HepG2 (cell line): Measurements from ENCODE around the gene HCFC2. TPM values are rescaled to one million over a fixed set of nuclear protein-coding genes. Genes with fewer than 3 reads are reported as not detected.

Experiments used
- CEBPG ChIP-seq: IDR thresholded peaks from 2 replicates; pipeline ENCODE4 v1.6.1; 2016
- HNF1A ChIP-seq, 2 experiments: sonication (generic) in 1 of 2; formaldehyde crosslinking in 1 of 2; IDR thresholded peaks; 2 replicates each; pipeline versions ENCODE4 v1.4.0 to v1.6.1; 2016 to 2020; ENCODE audit warnings: borderline replicate concordance in 1 of 2, low read depth in 1 of 2, mild to moderate bottlenecking in 1 of 2, missing genetic modification reagents in 1 of 2
- HOXA5 ChIP-seq: sonication (generic); formaldehyde crosslinking; IDR thresholded peaks from 2 replicates; pipeline ENCODE4 v1.4.0; 2020; ENCODE audit warnings: missing genetic modification reagents
- NFRKB ChIP-seq: fragments of 450-650 bp; IDR thresholded peaks from 2 replicates; pipeline ENCODE4 v1.6.1; 2017
- PRDM15 ChIP-seq: sonication (generic); formaldehyde crosslinking; IDR thresholded peaks from 2 replicates; pipeline ENCODE4 v1.4.0; 2020; ENCODE audit warnings: missing genetic modification reagents
- PRMT3 ChIP-seq: sonication (generic); formaldehyde crosslinking; IDR thresholded peaks from 2 replicates; pipeline ENCODE4 v1.8.1; 2022; ENCODE audit warnings: low read depth, mild to moderate bottlenecking, moderate library complexity, missing genetic modification reagents, borderline replicate concordance
- RARA ChIP-seq: IDR thresholded peaks from 2 replicates; pipeline ENCODE4 v1.6.1; 2016; ENCODE audit warnings: missing genetic modification reagents, missing compliant biosample characterization
- RBM22 ChIP-seq: fragments of 200-400 bp; formaldehyde crosslinking; optimal IDR thresholded peaks from 2 replicates; pipeline ENCODE3; 2017; ENCODE audit warnings: mild to moderate bottlenecking, low read length, moderate library complexity
- SALL2 ChIP-seq: sonication (generic); formaldehyde crosslinking; IDR thresholded peaks from 2 replicates; pipeline ENCODE4 v1.8.1; 2023; ENCODE audit warnings: mild to moderate bottlenecking, missing genetic modification reagents, inconsistent platforms
- TCF12 ChIP-seq, 2 experiments: fragments of 450-650 bp in 1 of 2; sonication (generic) in 1 of 2; formaldehyde crosslinking in 1 of 2; IDR thresholded peaks; 2 replicates each; pipeline versions ENCODE4 v1.6.1 to v1.8.0; 2017 to 2022; ENCODE audit warnings: antibody characterized with exemption in 1 of 2, mild to moderate bottlenecking in 1 of 2, missing genetic modification reagents in 1 of 2, moderate library complexity in 1 of 2
- THAP8 ChIP-seq: sonication (generic); formaldehyde crosslinking; IDR thresholded peaks from 2 replicates; pipeline ENCODE4 v1.5.1; 2020; ENCODE audit warnings: missing genetic modification reagents, mild to moderate bottlenecking, borderline replicate concordance
- ZC3H4 ChIP-seq: sonication (generic); formaldehyde crosslinking; IDR thresholded peaks from 2 replicates; pipeline ENCODE4 v1.4.0; 2020; ENCODE audit warnings: missing genetic modification reagents, borderline replicate concordance
- ZFP36L2 ChIP-seq: sonication (generic); formaldehyde crosslinking; IDR thresholded peaks from 2 replicates; pipeline ENCODE4 v1.4.0; 2020; ENCODE audit warnings: missing genetic modification reagents
- ZNF329 ChIP-seq: sonication (generic); formaldehyde crosslinking; IDR thresholded peaks from 2 replicates; pipeline ENCODE4 v1.9.0; 2021; ENCODE audit warnings: low read depth, mild to moderate bottlenecking, missing genetic modification reagents
- ZNF337 ChIP-seq: sonication (generic); formaldehyde crosslinking; IDR thresholded peaks from 2 replicates; pipeline ENCODE4 v1.5.1; 2020; ENCODE audit warnings: missing genetic modification reagents, low read depth, mild to moderate bottlenecking, borderline replicate concordance
- ZNF382 ChIP-seq: sonication (generic); formaldehyde crosslinking; IDR thresholded peaks from 2 replicates; pipeline ENCODE4 v1.5.0; 2020; ENCODE audit warnings: missing genetic modification reagents, mild to moderate bottlenecking, borderline replicate concordance
- ZNF512 ChIP-seq: sonication (generic); formaldehyde crosslinking; IDR thresholded peaks from 2 replicates; pipeline ENCODE4 v1.4.0; 2020; ENCODE audit warnings: mild to moderate bottlenecking, missing genetic modification reagents
- ZNF614 ChIP-seq: IDR thresholded peaks from 2 replicates; pipeline ENCODE4 v1.6.1; 2018; ENCODE audit warnings: missing biosample characterization, missing genetic modification reagents, inconsistent platforms, borderline replicate concordance
- polyA plus RNA-seq, 8 experiments: library from polyadenylated mRNA; depleted of rRNA in 3 of 8; stranded (reverse) in 7 of 8; unstranded in 1 of 8; fragments of >200 nt; fragmentation: Illumina TruSeq in 4 of 8; extraction: Trizol in 4 of 8; gene quantifications; 2 replicates each; pipeline versions ENCODE4 v1.2.1 to v1.2.3, GENCODE V29; 2011 to 2016; ENCODE audit warnings: low read depth in 4 of 8, missing spikeins in 1 of 8, mixed read lengths in 1 of 8; ENCODE audit not compliant: insufficient read depth in 1 of 8
- total RNA-seq, 5 experiments: library from RNA; depleted of rRNA; stranded (reverse); fragments of >200 nt; fragmentation: Illumina TruSeq; extraction: Trizol; gene quantifications; 2 replicates each; pipeline ENCODE4 v1.2.3, GENCODE V29; 2016; ENCODE audit warnings: low read depth in 1 of 5

Gene HCFC2
- total and polyA plus RNA-seq, 2 of the 13 experiments (the other 11 are each of a cell fraction or from before 2014, with no cell fraction given), result 3.7 to 4.9 TPM

- TF ChIP-seq HNF1A (IDR thresholded peaks at IDR 0.05; ENCODE audit: low read depth) (no peak), HNF1A (CRISPR knock-in tag; IDR thresholded peaks at IDR 0.05; ENCODE audit: borderline replicate concordance) (no peak), PRDM15 (0 out of 2 replicates have a peak, but pooled peaks have one; percentile 19), ZNF382 (CRISPR knock-in tag) (no peak), ZNF512 (CRISPR knock-in tag) (no peak), RBM22 (no peak), HOXA5 (CRISPR knock-in tag) (no peak; the same call in none of the 2 replicates), CEBPG (CRISPR knock-in tag) (no peak), ZFP36L2 (CRISPR knock-in tag) (no peak), RARA (CRISPR knock-in tag) (peak; percentile 23; the same call in 1 of the 2 replicates), SALL2 (CRISPR knock-in tag) (peak; percentile 42), NFRKB (no peak), THAP8 (CRISPR knock-in tag) (0 out of 2 replicates have a peak, but pooled peaks have one; percentile 29), ZNF329 (CRISPR knock-in tag) (no peak), PRMT3 (no peak), ZNF614 (CRISPR knock-in tag) (no peak), ZNF337 (no peak), TCF12 (IDR thresholded peaks at IDR 0.05) (no peak), TCF12 (CRISPR knock-in tag; IDR thresholded peaks at IDR 0.05) (no peak), ZC3H4 (CRISPR knock-in tag) (no peak)
Observed at GRCh38 chr12:104137902-104138796, 73.8 kb downstream of the HCFC2 start, which contains the start of gene NFYB (continued).
